Panc1 (cell line): ENCODE results near the gene BCO2.

Source experiments
- CTCF ChIP-seq: fragments of 450-650 bp; IDR thresholded peaks from 2 replicates; pipeline ENCODE4 v1.5.1; 2017; ENCODE audit warnings: mild to moderate bottlenecking
- SIN3A ChIP-seq: IDR thresholded peaks from 2 replicates; pipeline ENCODE4 v1.6.1; 2012; ENCODE audit warnings: low read depth, mild to moderate bottlenecking, low read length, moderate library complexity, borderline replicate concordance; ENCODE audit not compliant: insufficient read depth

DNA sequence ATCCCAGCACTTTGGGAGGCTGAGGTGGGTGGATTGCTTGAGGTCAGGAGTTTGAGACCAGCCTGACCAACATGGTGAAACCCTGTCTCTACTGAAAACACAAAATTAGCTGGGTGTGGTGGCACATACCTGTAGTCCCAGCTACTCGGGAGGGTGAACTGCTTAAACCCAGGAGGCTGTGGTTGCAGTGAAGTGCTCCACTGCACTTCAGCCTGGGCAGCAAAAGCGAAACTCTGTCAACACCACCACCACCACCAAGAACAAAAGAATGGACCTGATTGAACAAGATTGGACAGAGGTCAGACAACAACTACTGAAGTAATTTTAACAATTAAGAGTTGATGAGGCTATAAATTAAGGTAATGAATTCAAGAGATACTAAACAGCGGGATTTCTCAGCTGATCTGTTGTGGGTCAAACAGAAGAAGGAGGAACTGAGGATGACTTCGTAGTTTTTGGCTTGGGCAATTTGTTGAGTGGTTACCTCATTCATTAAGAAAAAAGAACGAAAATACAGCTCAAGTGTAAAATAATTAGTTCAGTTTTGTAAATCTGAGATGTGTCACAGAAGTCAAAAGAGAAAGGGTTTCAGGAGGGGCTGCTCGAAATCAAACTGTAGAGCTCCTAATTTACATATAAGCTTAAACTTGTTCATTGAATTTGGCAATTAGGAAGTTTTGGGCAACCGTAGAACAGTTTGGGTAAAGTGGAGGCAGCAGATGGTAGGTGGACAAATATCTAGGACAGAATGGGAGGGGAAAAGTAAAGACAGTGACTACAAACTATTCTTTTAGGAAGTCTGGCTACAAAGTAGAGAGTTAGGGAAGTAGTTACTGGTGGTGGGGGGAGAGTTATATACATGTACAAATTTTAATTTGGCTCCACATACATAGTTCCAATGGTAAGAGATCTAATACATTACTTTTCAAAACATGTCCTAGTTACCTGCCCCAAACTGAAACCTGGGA is 15.9 kb upstream of the BCO2 start:
- TF ChIP-seq CTCF (no peak), SIN3A (no peak)
